Upper lobe of right lung (tissue), 1 donor: ENCODE results near the gene PTPRR. TPM values are rescaled to one million over a fixed set of nuclear protein-coding genes. Genes with fewer than 3 reads are reported as not detected.

Source experiments
- ATAC-seq: fragments of 200-7000 bp; cut with Tn5 transposase; one replicate; pipeline ENCODE4 v1.9.1; 2020; ENCODE audit warnings: mild to moderate bottlenecking, moderate library complexity
- DNase-seq: peaks from one replicate; pipeline ENCODE4 v3.0.0-alpha.2; 2020
- H3K27ac ChIP-seq: fragments of 200-600 bp; one replicate; pipeline ENCODE4 v1.8.0; 2022
- H3K27me3 ChIP-seq: fragments of 200-600 bp; one replicate; pipeline ENCODE4 v1.8.0; 2022; ENCODE audit warnings: mild to moderate bottlenecking
- H3K36me3 ChIP-seq: fragments of 200-600 bp; one replicate; pipeline ENCODE4 v1.8.0; 2022
- H3K4me1 ChIP-seq: fragments of 200-600 bp; one replicate; pipeline ENCODE4 v1.8.0; 2022
- H3K4me3 ChIP-seq: fragments of 200-600 bp; one replicate; pipeline ENCODE4 v1.8.0; 2022; ENCODE audit warnings: mild to moderate bottlenecking
- H3K9me3 ChIP-seq: fragments of 200-600 bp; one replicate; pipeline ENCODE4 v1.8.0; 2022
- intact Hi-C: fragments of 100-400 bp; cut with DNase I; formaldehyde crosslinking; loops from one replicate; pipeline ENCODE4 v1.11.0; 2022
- long read RNA-seq: library from polyadenylated mRNA; unstranded; transcript quantifications from one replicate; pipeline ENCODE4 v2.0.0, GENCODE V29; 2021
- total RNA-seq: library from RNA; stranded (reverse); fragmentation: NEBNext Ultra II Directional; extraction: Animal tissue kit (Norgen Biotek cat#: 25700); gene quantifications from one replicate; pipeline ENCODE4 v1.2.1, GENCODE V29; 2021
- TF ChIP-seq, protein P1 (sequence below): fragments of 200-600 bp; IDR thresholded peaks from one replicate; pipeline ENCODE4 v1.8.0; 2022; ENCODE audit warnings: antibody characterized with exemption
- donor health status: DM: no; HTN: yes; CAD: no; lungs with severe emphysema.

Gene PTPRR, protein sequence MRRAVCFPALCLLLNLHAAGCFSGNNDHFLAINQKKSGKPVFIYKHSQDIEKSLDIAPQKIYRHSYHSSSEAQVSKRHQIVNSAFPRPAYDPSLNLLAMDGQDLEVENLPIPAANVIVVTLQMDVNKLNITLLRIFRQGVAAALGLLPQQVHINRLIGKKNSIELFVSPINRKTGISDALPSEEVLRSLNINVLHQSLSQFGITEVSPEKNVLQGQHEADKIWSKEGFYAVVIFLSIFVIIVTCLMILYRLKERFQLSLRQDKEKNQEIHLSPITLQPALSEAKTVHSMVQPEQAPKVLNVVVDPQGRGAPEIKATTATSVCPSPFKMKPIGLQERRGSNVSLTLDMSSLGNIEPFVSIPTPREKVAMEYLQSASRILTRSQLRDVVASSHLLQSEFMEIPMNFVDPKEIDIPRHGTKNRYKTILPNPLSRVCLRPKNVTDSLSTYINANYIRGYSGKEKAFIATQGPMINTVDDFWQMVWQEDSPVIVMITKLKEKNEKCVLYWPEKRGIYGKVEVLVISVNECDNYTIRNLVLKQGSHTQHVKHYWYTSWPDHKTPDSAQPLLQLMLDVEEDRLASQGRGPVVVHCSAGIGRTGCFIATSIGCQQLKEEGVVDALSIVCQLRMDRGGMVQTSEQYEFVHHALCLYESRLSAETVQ
- 5.1 TPM for total RNA-seq
- long read RNA-seq, partial matches to known transcripts: 0 of 8 reads
- long read RNA-seq, other reads (novel, unspliced or antisense): 4 of 8 reads

- Histone ChIP-seq H3K27ac (no peak within 1 kb of the TSS), H3K36me3 (no peaks in the 10 kb centered on the region), H3K4me1 (no peaks in the 10 kb centered on the region), H3K4me3 (no peak within 1 kb of the TSS), H3K9me3 (no peaks in the 10 kb centered on the region), H3K27me3 (peaks cover 6% of the 10 kb centered on the region)
- DNase-seq: peak; percentile 57
- peak; percentile 47 for ATAC-seq
- intact Hi-C loops: no loop called here
- TF ChIP-seq, protein P1, sequence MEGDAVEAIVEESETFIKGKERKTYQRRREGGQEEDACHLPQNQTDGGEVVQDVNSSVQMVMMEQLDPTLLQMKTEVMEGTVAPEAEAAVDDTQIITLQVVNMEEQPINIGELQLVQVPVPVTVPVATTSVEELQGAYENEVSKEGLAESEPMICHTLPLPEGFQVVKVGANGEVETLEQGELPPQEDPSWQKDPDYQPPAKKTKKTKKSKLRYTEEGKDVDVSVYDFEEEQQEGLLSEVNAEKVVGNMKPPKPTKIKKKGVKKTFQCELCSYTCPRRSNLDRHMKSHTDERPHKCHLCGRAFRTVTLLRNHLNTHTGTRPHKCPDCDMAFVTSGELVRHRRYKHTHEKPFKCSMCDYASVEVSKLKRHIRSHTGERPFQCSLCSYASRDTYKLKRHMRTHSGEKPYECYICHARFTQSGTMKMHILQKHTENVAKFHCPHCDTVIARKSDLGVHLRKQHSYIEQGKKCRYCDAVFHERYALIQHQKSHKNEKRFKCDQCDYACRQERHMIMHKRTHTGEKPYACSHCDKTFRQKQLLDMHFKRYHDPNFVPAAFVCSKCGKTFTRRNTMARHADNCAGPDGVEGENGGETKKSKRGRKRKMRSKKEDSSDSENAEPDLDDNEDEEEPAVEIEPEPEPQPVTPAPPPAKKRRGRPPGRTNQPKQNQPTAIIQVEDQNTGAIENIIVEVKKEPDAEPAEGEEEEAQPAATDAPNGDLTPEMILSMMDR: no peak
Measured at GRCh38 chr12:70920251-70920851, at the start of gene PTPRR. Gene PTPRR (minus strand): TSS chr12:70920738. CDS start chr12:70920390, 348 bp downstream.

GRCh38 chr12:70966996-70967790 is 46.7 kb upstream of the PTPRR start:
- DNase-seq (no peak), ATAC-seq (no peak)
- TF ChIP-seq, protein P1: no peak
- Histone ChIP-seq H3K9me3 (no peaks in the 10 kb centered on the region), H3K27ac (no peak overlapping the region), H3K4me1 (peaks cover 4% of the 10 kb centered on the region), H3K4me3 (no peak overlapping the region), H3K27me3 (no peaks in the 10 kb centered on the region), H3K36me3 (no peaks in the 10 kb centered on the region)
- intact Hi-C loops: no loop called here

DNA sequence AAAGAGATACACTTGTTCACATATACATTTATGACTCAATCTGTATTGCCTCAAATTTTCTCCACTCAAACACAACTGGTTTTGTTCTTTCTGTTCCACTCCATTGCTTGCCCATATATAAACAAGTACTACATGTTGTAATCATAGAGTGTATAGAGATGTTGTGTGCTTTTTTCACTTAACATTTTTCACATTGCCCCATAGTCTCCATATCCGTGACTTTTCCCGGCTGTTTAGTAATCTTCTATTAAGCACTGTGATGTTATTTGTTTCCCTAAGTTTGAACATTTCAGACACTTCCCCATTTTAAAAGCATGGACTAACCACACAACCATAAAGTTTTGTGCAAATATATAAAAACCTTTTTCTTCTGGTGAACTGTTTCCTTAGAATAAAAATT is 45.5 kb upstream of the PTPRR start:
- H3K27me3 ChIP-seq: no peaks in the 10 kb centered on the region
- peaks cover 4% of the 10 kb centered on the region for H3K4me1 ChIP-seq
- no peaks in the 10 kb centered on the region for H3K9me3 ChIP-seq
- no peak for DNase-seq
- H3K4me3 ChIP-seq: no peak overlapping the region
- TF ChIP-seq, protein P1: no peak
- no peak overlapping the region for H3K27ac ChIP-seq
- ATAC-seq: no peak
- no peaks in the 10 kb centered on the region for H3K36me3 ChIP-seq
- intact Hi-C loops: no loop called here

DNA sequence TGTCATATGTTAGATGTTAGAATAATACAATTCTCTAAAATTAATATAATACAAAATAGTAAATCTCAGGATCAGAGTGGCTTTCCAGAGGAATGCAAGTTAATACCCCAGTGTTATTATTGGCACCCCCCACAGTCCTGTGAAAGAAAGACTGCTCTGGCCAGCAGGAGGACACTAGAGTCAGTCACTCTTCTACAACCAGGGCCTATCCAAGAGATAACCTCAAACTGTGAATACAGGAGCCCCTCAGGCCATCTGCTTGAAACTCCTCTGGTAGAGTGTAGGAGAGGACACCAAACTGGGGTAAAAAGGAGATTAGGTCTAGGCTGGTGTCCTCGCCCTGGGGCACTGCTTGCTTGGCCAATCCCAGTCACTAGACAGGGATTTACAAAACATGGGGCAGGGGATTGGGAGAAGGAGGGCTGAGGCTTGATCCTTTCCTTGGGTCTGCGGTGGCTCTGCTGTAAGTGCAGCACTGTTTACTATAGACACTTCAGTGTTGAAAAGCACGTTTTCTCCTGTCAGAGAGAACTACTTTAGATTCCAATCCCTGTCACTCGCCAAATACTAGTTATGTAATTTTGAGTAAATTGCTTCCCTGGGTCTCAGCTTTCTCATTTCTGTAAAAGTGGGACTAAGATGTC is 44.5 kb upstream of the PTPRR start:
- Histone ChIP-seq H3K27ac (no peak overlapping the region), H3K36me3 (no peaks in the 10 kb centered on the region), H3K27me3 (no peaks in the 10 kb centered on the region), H3K4me1 (peaks cover 4% of the 10 kb centered on the region), H3K9me3 (no peaks in the 10 kb centered on the region), H3K4me3 (no peak overlapping the region)
- TF ChIP-seq, protein P1: no peak
- ATAC-seq (peak; percentile 93), DNase-seq (no peak)
- intact Hi-C loops: no loop called here
